RWPE2 (cell line): ENCODE data around the gene PTPN23.
"Not testable (repeated sequence)": the region's sequence is repeated elsewhere in the genome, so short reads cannot be mapped to it uniquely, and the experiment has no call there.

Experiments
- ATAC-seq: fragments of 200-7000 bp; cut with Tn5 transposase; 3 replicates; pipeline ENCODE4 v1.9.1; 2021; ENCODE audit warnings: low read depth
- DNase-seq: peaks from one replicate; pipeline ENCODE4 v3.0.0-alpha.2; 2020; ENCODE audit warnings: low spot score
- H3K27ac ChIP-seq: fragments of 450-650 bp; 2 replicates; pipeline ENCODE4 v1.5.1; 2017; ENCODE audit warnings: mild to moderate bottlenecking; ENCODE audit not compliant: poor library complexity, severe bottlenecking
- H3K27me3 ChIP-seq: fragments of 250-450 bp; sonication (Bioruptor Pico); 2 replicates; pipeline ENCODE4 v1.5.1; 2021; ENCODE audit warnings: mild to moderate bottlenecking, moderate library complexity; ENCODE audit not compliant: insufficient read depth, poor library complexity, severe bottlenecking
- H3K36me3 ChIP-seq: fragments of 250-450 bp; sonication (Bioruptor Pico); 2 replicates; pipeline ENCODE4 v1.5.1; 2020; ENCODE audit warnings: low read depth, mild to moderate bottlenecking, moderate library complexity
- H3K4me1 ChIP-seq: fragments of 250-450 bp; sonication (Bioruptor Pico); 2 replicates; pipeline ENCODE4 v1.5.1; 2021; ENCODE audit warnings: mild to moderate bottlenecking, moderate library complexity; ENCODE audit not compliant: insufficient read depth, poor library complexity, severe bottlenecking
- H3K4me3 ChIP-seq: fragments of 250-450 bp; sonication (Bioruptor Pico); 2 replicates; pipeline ENCODE4 v1.5.1; 2021; ENCODE audit warnings: mild to moderate bottlenecking, moderate library complexity; ENCODE audit not compliant: severe bottlenecking
- H3K9me3 ChIP-seq: fragments of 250-450 bp; sonication (Bioruptor Pico); 2 replicates; pipeline ENCODE4 v1.5.1; 2021; ENCODE audit warnings: mild to moderate bottlenecking, moderate library complexity; ENCODE audit not compliant: severe bottlenecking
- CTCF ChIP-seq: fragments of 450-650 bp; IDR thresholded peaks from one replicate; pipeline ENCODE4 v1.5.1; 2017; ENCODE audit warnings: mild to moderate bottlenecking, moderate library complexity; ENCODE audit not compliant: poor library complexity, severe bottlenecking

Gene PTPN23

GRCh38 chr3:47362701-47363100, 18.1 kb upstream of the PTPN23 start:
- TF ChIP-seq CTCF: no peak
- Histone ChIP-seq H3K36me3 (no peaks in the 10 kb centered on the region), H3K27ac (no peak overlapping the region), H3K4me1 (no peaks in the 10 kb centered on the region), H3K9me3 (peaks cover 15% of the 10 kb centered on the region), H3K4me3 (no peak overlapping the region), H3K27me3 (no peaks in the 10 kb centered on the region)
- DNase-seq (no peak), ATAC-seq (no peak)

GRCh38 chr3:47365213-47366153, 15.3 kb upstream of the PTPN23 start:
- H3K4me1 ChIP-seq: no peaks in the 10 kb centered on the region
- no peak for DNase-seq
- TF ChIP-seq CTCF: no peak
- ATAC-seq: 0 out of 3 replicates have a peak, but pooled peaks have one; percentile 14
- no peaks in the 10 kb centered on the region for H3K36me3 ChIP-seq
- no peak overlapping the region for H3K27ac ChIP-seq
- no peaks in the 10 kb centered on the region for H3K27me3 ChIP-seq
- H3K9me3 ChIP-seq: peaks cover 1% of the 10 kb centered on the region
- no peak overlapping the region for H3K4me3 ChIP-seq

- no peak for ATAC-seq
- Histone ChIP-seq H3K4me3 (no peak overlapping the region), H3K27me3 (no peaks in the 10 kb centered on the region), H3K27ac (no peak overlapping the region), H3K4me1 (no peaks in the 10 kb centered on the region), H3K9me3 (no peaks in the 10 kb centered on the region), H3K36me3 (no peaks in the 10 kb centered on the region)
- no peak for DNase-seq
- no peak for TF ChIP-seq CTCF
Measured at GRCh38 chr3:47366833-47367232, 14.0 kb upstream of the PTPN23 start.

- H3K36me3 ChIP-seq: no peaks in the 10 kb centered on the region
- DNase-seq (no peak), ATAC-seq (no peak)
- H3K27ac ChIP-seq: no peak overlapping the region
- no peaks in the 10 kb centered on the region for H3K27me3 ChIP-seq
- TF ChIP-seq CTCF: no peak
- H3K9me3 ChIP-seq: no peaks in the 10 kb centered on the region
- no peaks in the 10 kb centered on the region for H3K4me1 ChIP-seq
- no peak overlapping the region for H3K4me3 ChIP-seq
Measured at GRCh38 chr3:47367631-47368030, 13.2 kb upstream of the PTPN23 start.

GRCh38 chr3:47370020-47370419, 10.8 kb upstream of the PTPN23 start:
- not testable (repeated sequence) for H3K27me3 ChIP-seq, DNase-seq, ATAC-seq

More at GRCh38 chr3:47370020-47370419, 10.8 kb upstream of the PTPN23 start:
- H3K4me1 ChIP-seq, H3K4me3 ChIP-seq, H3K27ac ChIP-seq, H3K36me3 ChIP-seq, H3K9me3 ChIP-seq: not testable (repeated sequence)
